Hepatic stellate cell (primary cell): ENCODE data around the gene PIGK.
"Not testable (repeated sequence)": the region's sequence is repeated elsewhere in the genome, so short reads cannot be mapped to it uniquely, and the experiment has no call there.

ENCODE experiments used
- DNase-seq: peaks from one replicate; pipeline ENCODE4 v3.0.0; 2011; ENCODE audit warnings: low spot score

The PIGK gene

DNA sequence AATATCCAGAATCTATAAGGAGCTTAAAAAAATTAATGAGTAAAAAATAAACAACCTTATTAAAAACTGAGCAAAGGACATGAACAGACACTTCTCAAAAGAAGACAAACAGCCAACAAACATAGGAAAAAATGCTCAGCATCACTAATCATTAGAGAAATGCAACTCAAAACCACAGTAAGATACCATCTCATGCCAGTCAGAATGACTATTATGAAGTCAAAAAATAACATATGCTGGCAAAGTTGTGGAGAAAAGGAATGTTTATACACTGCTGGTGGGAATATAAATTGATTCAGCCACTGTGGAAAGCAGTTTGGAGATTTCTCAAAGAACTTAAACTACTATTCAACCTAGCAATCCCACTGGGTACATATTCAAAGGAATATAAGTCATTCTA lies 25.3 kb downstream of the PIGK start:
- no peak for DNase-seq

- DNase-seq: no peak
These were observed 30.5 kb downstream of the PIGK start for GRCh38 chr1:77188770-77189169.

DNA sequence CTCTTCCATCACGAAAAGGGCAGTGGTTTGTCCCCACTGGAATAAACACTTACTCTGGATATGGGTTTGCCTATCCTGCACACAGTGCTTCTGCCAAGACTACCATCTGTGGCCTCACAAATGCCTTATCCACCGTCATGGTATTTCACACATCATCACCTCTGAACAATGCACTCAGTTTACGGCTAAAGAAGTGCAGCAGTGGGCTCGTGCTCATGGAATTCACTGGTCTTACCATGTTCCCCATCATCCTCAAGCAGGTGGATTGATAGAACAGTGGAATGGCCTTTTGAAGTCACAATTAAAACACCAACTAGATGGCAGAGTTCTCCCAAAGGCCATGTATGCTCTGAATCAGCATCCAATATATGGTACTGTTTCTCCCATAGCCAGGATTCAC lies 32.3 kb downstream of the PIGK start:
- not testable (repeated sequence) for DNase-seq

- no peak for DNase-seq
These were observed 37.1 kb downstream of the PIGK start for GRCh38 chr1:77182083-77182482.

DNA sequence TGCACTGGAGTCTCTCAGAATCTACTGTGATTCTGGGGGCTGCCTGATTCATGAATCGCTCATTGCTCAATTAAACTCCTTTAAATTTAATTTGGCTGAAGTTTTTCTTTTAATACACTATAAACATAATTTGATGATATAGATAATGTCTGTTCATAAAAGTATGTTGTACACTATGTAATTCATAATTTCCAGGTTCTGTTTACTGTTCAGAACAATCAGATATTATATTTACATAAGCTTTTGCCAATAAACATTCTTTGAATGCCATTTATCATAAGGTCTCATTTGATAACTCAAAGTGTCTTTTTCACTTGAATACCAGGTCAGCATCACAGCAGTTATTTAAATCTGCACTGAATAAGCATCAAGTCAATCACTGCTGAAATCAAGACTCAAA lies 39.6 kb downstream of the PIGK start:
- DNase-seq: no peak

DNA sequence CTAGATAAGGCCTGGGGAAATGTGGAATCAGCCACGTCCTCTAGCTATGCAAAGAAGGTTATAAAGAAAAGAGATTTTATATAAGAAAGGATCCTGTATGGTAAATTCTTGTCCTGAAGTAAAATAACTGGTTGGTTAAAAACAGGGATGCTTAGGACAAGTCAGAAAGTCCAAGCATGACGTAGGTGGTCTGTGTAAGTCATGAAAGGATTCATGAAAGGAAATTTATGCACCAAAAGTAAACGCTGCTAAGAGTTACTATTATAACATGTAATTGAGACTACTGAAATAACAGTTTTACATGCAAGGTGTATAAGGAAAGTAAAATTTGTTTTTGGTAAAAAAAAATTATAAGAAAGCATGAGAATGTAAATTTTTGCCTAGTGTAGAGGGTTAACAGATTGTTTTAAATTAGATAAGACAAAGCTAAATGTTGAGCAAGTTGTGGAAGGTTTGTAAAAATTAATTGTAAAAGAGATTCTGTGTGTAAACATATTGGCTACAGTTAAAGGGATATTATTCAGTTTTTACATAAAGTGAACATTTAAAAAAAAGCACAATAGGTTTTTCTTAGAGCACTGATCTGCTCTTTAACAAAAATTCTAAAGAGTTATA lies 43.9 kb downstream of the PIGK start:
- DNase-seq: no peak

DNA sequence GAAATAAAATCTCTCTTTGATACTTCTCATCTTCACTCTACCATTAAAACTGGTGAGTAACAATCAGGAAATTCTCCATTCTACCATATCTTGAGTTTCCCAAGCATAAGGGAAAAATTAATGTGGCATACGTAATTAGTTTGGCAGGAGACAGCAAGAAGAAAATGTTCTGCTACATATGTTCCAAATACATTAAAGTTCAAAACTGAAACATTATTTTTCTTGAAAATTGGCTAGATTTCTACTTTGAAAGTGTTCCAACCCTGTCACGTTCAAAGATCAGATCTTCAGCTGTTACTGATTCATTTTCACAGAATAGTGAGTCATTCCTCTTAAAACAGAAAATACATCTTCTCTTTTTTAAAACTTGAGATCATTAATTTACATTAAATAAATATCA lies 48.5 kb downstream of the PIGK start:
- DNase-seq: no peak

GRCh38 chr1:77168358-77168757 lies 50.9 kb downstream of the PIGK start:
- DNase-seq: no peak

- no peak for DNase-seq
These were observed 54.7 kb downstream of the PIGK start for GRCh38 chr1:77164434-77164944.

DNA sequence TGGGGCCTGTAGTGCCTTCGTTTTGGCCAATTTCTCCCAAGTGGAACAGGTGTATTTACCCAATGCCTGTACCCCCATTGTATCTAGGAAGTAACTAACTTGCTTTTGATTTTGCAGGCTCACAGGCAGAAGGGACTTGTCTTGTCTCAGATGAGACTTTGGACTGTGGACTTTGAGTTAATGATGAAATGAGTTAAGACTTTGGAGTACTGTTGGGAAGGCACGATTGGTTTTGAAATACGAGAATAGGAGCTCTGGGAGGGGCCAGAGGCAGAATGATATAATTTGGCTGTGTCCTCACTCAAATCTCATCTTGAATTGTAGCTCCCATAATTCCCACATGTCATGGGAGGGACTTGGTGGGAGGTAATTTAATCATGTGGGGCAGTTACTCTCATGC lies 59.5 kb downstream of the PIGK start:
- DNase-seq: not testable (repeated sequence)

DNA sequence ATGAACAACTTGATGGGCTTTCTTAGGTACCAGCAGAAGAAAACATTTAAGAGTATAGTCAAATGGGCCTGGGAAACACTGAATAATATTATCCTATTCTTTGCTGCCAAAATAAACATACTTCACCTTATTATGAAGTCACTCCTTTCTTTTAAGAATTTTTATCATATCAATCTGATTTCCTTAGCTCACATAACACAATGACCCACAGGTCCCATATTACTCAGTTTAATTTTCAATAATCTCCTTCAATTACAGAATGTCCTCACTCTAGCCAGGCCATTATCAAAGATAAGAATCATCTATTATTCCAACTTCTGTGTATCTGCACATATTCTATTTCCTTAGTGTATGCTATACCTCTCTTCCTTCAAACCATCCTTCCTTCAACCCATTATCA lies 63.0 kb downstream of the PIGK start:
- no peak for DNase-seq

- DNase-seq: no peak
These were observed 73.0 kb downstream of the PIGK start for GRCh38 chr1:77146270-77146669.

GRCh38 chr1:77143529-77144121 lies 75.6 kb downstream of the PIGK start:
- DNase-seq: peak; percentile 4

GRCh38 chr1:77139389-77139788 lies 79.8 kb downstream of the PIGK start:
- no peak for DNase-seq

DNA sequence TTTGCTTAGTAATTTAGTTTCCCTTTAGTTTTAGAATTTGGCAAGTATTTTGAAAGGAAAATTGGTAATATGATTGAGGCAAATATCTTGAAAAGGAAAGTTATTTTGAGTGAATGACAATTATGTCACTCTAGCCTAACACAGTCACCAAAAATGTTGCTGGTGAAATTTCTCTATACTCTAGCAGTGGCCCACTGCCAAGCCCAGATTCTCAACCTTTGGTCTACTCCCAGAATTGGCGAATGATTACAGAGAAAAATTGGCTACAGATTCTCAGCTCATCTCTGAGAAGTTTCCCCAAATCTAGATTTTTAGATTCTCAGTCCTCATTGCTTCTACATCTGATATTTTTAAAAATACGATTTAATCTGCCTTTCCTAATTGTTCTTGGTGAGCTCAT lies 84.9 kb downstream of the PIGK start:
- DNase-seq: no peak

DNA sequence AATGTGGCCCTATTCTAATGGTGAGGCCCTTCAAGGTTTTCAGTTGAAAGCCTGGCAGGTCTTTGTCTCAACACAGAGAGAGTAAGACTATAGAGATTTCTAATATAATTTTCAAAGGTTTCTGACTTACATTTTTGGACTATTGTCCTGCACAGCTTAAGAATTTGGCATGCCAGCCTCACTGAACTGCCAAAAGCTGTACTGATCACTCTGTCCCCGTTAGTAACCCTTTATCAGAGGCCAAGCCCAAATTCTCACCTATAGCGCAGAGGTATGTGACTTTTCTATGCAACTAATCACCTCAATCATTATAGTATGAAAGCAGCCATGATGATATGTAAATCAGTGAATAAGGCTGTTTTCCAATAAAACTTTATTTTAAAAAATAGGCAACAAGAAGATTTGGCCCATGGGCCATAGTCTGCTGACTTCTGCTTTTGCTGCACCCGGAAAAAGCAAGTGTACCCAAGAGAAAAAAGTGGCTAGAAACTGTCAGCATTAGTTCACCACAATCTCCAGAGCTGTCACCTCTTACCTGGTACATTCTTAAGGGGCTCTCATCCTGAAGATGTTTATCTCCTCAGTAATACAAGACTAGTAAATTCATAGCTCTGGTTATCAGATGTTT lies 85.4 kb downstream of the PIGK start:
- no peak for DNase-seq

DNA sequence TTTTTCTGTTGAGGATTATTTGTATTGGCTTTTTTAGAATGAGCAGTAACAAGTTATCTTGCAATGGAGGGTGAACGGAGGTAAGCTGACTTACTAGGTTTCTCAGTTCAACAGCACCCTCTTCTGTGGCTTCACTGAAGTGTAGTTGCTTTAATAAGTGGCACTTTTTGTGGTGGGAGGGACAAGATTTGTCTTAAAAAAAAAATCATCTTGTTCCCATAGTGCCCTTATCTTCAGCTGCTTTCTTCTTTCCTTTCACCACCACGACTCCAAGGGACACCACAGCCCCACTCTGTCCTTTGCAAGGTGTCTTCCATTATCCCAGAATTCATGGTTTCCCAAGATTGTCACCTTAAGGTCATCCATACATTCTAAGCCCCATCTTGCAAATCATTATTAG lies 92.9 kb downstream of the PIGK start:
- DNase-seq: peak; percentile 15

DNA sequence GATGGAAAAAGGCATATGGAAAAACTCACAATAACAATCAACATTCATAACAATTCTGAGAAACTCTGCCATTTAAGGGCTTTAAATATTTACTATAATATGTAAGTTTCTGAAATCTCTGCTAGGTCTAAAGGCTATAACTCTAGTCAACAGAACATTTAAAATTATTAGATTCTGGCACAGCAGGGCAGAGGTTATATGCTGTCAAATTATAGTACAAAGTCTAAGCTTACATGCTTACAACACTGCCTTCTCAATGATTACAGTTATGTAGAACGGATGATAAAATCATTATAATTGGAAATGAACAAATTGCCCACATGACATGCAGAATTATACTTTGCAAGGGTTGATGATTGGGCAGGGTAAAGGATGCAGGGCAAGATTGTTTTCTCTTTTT lies 97.7 kb downstream of the PIGK start:
- DNase-seq: no peak

DNA sequence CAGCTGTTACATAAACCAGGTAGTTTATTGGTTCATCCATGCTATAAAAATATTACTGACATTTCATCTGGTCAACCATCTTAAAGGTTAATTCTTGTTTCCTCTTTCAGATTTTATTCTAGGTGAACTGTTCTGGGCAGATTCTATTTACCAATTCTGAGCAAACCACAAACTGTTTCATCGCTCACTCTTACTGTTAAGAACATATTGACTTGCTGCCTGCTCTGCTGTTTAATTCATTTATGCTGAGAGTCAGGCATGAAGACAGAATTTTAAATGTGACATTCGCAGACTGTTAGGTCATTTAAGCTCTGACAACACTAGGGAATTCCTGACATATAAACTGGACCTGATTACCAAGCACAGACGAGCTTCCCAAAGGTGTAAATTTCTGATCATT lies 98.3 kb downstream of the PIGK start:
- no peak for DNase-seq

GRCh38 chr1:77118712-77119111 lies 100.5 kb downstream of the PIGK start:
- DNase-seq: no peak

GRCh38 chr1:77104672-77105071 lies 114.6 kb downstream of the PIGK start:
- DNase-seq: no peak

DNA sequence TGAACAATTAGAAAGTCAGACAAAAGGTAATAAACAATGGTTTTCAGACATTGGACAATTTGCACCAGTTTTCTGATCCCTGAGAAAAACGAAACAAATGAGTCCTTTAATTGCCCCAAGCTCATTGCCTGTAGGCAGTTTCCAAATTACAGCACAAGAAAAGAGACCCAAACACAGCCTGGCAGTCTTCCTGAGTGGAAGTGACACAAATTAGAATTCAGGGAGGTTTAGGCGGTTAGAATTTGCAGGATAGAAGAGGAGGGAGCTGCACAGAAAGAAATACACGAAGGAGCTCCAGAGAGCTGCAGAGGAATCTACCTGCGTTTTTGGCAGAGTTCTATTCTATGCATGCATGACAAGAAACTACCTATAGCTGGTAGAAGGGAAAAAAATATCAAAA lies 115.7 kb downstream of the PIGK start:
- no peak for DNase-seq

GRCh38 chr1:77100875-77101274 lies 118.4 kb downstream of the PIGK start:
- DNase-seq: no peak
